ENCODE results near the gene CFLAR.

- TF ChIP-seq POLR2A (IDR thresholded peaks at IDR 0.05) (no peak), CTCF (IDR thresholded peaks at IDR 0.05) (no peak)
Observed at GRCh38 chr2:201108341-201108740, 7.6 kb upstream of the CFLAR start.

Data from uterus (tissue), 2 donors.